OCI-LY7 (cell line): ENCODE data around the gene DPYSL4. TPM values are rescaled to one million over a fixed set of nuclear protein-coding genes. Genes with fewer than 3 reads are reported as not detected.

Experiments used
- BruUV-seq: library from RNA; stranded (reverse); fragments of 400-500 nt; replicated peaks from 2 replicates; lab custom pipeline; 2021; lab: Mats Ljungman, UMichigan
- CTCF ChIA-PET: fragments of 300-600 bp; sonication (Branson Sonifier 250); formaldehyde crosslinking; loops from one replicate; lab custom pipeline; 2022; ENCODE audit warnings: antibody characterized with exemption; ENCODE audit not compliant: unreplicated experiment; lab: Charles Lee
- POLR2A ChIA-PET: fragments of 300-600 bp; sonication (Branson Sonifier 250); formaldehyde crosslinking; loops from one replicate; lab custom pipeline; 2022; ENCODE audit warnings: antibody characterized with exemption; lab: Charles Lee
- DNase-seq: peaks from one replicate; pipeline ENCODE4 v3.0.0-alpha.2; 2015; ENCODE audit warnings: low spot score
- H2AFZ ChIP-seq: fragments of 200-600 bp; sonication (generic), shearing (Covaris generic); 2 replicates; pipeline ENCODE4 v1.6.1; 2014; ENCODE audit warnings: mild to moderate bottlenecking, antibody characterized with exemption, low read length, moderate library complexity
- H3K27ac ChIP-seq: fragments of 200-600 bp; sonication (generic); 2 replicates; pipeline ENCODE4 v1.5.1; 2014; ENCODE audit warnings: mixed run types, low read depth, mild to moderate bottlenecking, moderate library complexity, low read length, inconsistent platforms; ENCODE audit not compliant: poor library complexity, severe bottlenecking
- H3K36me3 ChIP-seq: fragments of 200-600 bp; sonication (generic); 2 replicates; pipeline ENCODE4 v1.6.1; 2014; ENCODE audit warnings: mild to moderate bottlenecking, antibody characterized with exemption, low read length, moderate library complexity, mixed read lengths; ENCODE audit not compliant: insufficient read depth
- H3K4me1 ChIP-seq: fragments of 200-600 bp; sonication (generic); 2 replicates; pipeline ENCODE4 v1.5.1; 2014; ENCODE audit warnings: mild to moderate bottlenecking, low read length; ENCODE audit not compliant: insufficient read depth, poor library complexity, severe bottlenecking
- H3K4me2 ChIP-seq: fragments of 200-600 bp; sonication (generic); 2 replicates; pipeline ENCODE4 v1.6.1; 2014; ENCODE audit warnings: mild to moderate bottlenecking, low read length
- H3K4me3 ChIP-seq: fragments of 200-600 bp; sonication (generic); 2 replicates; pipeline ENCODE4 v1.5.1; 2014; ENCODE audit warnings: mild to moderate bottlenecking, low read depth, low read length; ENCODE audit not compliant: poor library complexity, severe bottlenecking
- H3K79me2 ChIP-seq: fragments of 200-600 bp; sonication (generic); 2 replicates; pipeline ENCODE4 v1.6.1; 2016; ENCODE audit warnings: low read depth, mild to moderate bottlenecking, low read length, moderate library complexity, mixed read lengths; ENCODE audit not compliant: insufficient read depth
- H3K9me2 ChIP-seq: fragments of 200-600 bp; sonication (generic); 2 replicates; pipeline ENCODE4 v1.6.1; 2016; ENCODE audit warnings: mild to moderate bottlenecking, low read length, mixed read lengths; ENCODE audit not compliant: insufficient read depth
- H3K9me3 ChIP-seq: fragments of 200-600 bp; sonication (generic); 2 replicates; pipeline ENCODE4 v1.6.1; 2014; ENCODE audit warnings: mild to moderate bottlenecking, mixed run types, low read length, mixed read lengths
- H4K20me1 ChIP-seq: fragments of 200-600 bp; sonication (generic); 2 replicates; pipeline ENCODE4 v1.6.1; 2014; ENCODE audit warnings: mild to moderate bottlenecking, antibody characterized with exemption, low read length, moderate library complexity, mixed read lengths; ENCODE audit not compliant: insufficient read depth
- CTCF ChIP-seq: fragments of 200-600 bp; sonication (generic); conservative IDR thresholded peaks from 2 replicates; pipeline ENCODE4 v1.5.1; 2014; ENCODE audit warnings: mild to moderate bottlenecking, antibody characterized with exemption, low read length, moderate library complexity, mixed read lengths
- EZH2phosphoT487 ChIP-seq: fragments of 200-600 bp; sonication (generic); IDR thresholded peaks from 2 replicates; pipeline ENCODE4 v1.6.1; 2018; ENCODE audit warnings: low read depth, borderline replicate concordance, mild to moderate bottlenecking, mixed run types, antibody characterized with exemption, low read length, moderate library complexity, mixed read lengths
- intact Hi-C: fragments of 100-400 bp; cut with micrococcal nuclease; formaldehyde crosslinking; loops from one replicate; pipeline ENCODE4 v1.10.0; 2022; ENCODE audit not compliant: unreplicated experiment
- total RNA-seq, 2 experiments: library from RNA; depleted of rRNA in 1 of 2; stranded (reverse); fragments of >200 nt in 1 of 2; shearing (Covaris generic) in 1 of 2; gene quantifications; 2 replicates each; pipeline ENCODE4 v1.2.3, GENCODE V29; 2014 to 2022

Gene DPYSL4
- total RNA-seq, 2 experiments from 2014 or later: not detected

- intact Hi-C loops: no loop called here
- BruUV-seq: no TSS peak
- 0 out of 2 replicates have a peak, but pooled peaks cover 4% of the 10 kb centered on the region for H3K9me3 ChIP-seq
- no peaks in the 10 kb centered on the region for H4K20me1 ChIP-seq
- CTCF ChIA-PET: no interaction called here
- TF ChIP-seq CTCF (no peak), EZH2phosphoT487 (no peak)
- H3K4me2 ChIP-seq: no peak overlapping the region
- no peak overlapping the region for H2AFZ ChIP-seq
- H3K9me2 ChIP-seq: no peaks in the 10 kb centered on the region
- H3K79me2 ChIP-seq: no peaks in the 10 kb centered on the region
- H3K4me1 ChIP-seq: no peaks in the 10 kb centered on the region
- no peak for DNase-seq
- H3K36me3 ChIP-seq: no peaks in the 10 kb centered on the region
- POLR2A ChIA-PET: no interaction called here
- no peak overlapping the region for H3K4me3 ChIP-seq
- H3K27ac ChIP-seq: no peak overlapping the region
These were observed 14.4 kb upstream of the DPYSL4 start for GRCh38 chr10:132172091-132173066.

- H3K36me3 ChIP-seq: no peaks in the 10 kb centered on the region
- no peaks in the 10 kb centered on the region for H4K20me1 ChIP-seq
- no peak overlapping the region for H3K27ac ChIP-seq
- H3K4me2 ChIP-seq: no peak overlapping the region
- intact Hi-C loops: no loop called here
- no peak for TF ChIP-seq CTCF
- TF ChIP-seq EZH2phosphoT487: no peak
- ChIA-PET POLR2A (no interaction called here), CTCF (no interaction called here)
- H3K79me2 ChIP-seq: no peaks in the 10 kb centered on the region
- H2AFZ ChIP-seq: no peak overlapping the region
- no peaks in the 10 kb centered on the region for H3K9me2 ChIP-seq
- no TSS peak for BruUV-seq
- H3K9me3 ChIP-seq: 0 out of 2 replicates have a peak, but pooled peaks cover 4% of the 10 kb centered on the region
- no peak for DNase-seq
- H3K4me1 ChIP-seq: no peaks in the 10 kb centered on the region
- H3K4me3 ChIP-seq: no peak overlapping the region
These were observed 13.6 kb upstream of the DPYSL4 start for GRCh38 chr10:132173185-132173584.

GRCh38 chr10:132174237-132174636 lies 12.5 kb upstream of the DPYSL4 start:
- intact Hi-C loops: no loop called here
- no TSS peak for BruUV-seq

More at GRCh38 chr10:132174237-132174636, 12.5 kb upstream of the DPYSL4 start:
- Histone ChIP-seq H3K4me3 (no peak overlapping the region), H3K79me2 (no peaks in the 10 kb centered on the region), H3K4me2 (no peak overlapping the region), H3K36me3 (no peaks in the 10 kb centered on the region), H4K20me1 (no peaks in the 10 kb centered on the region), H3K9me3 (0 out of 2 replicates have a peak, but pooled peaks cover 4% of the 10 kb centered on the region), H3K4me1 (no peaks in the 10 kb centered on the region), H3K9me2 (no peaks in the 10 kb centered on the region), H2AFZ (no peak overlapping the region), H3K27ac (no peak overlapping the region)
- no peak for TF ChIP-seq CTCF
- no peak for TF ChIP-seq EZH2phosphoT487
- ChIA-PET CTCF (no interaction called here), POLR2A (no interaction called here)
- no peak for DNase-seq
